Kidney epithelial cell (primary cell): ENCODE measurements around the gene KCNIP4. TPM values are rescaled to one million over a fixed set of nuclear protein-coding genes. Genes with fewer than 3 reads are reported as not detected.
"Not testable (repeated sequence)": the region's sequence is repeated elsewhere in the genome, so short reads cannot be mapped to it uniquely, and the experiment has no call there.

ENCODE experiments used
- DNase-seq: peaks from one replicate; pipeline ENCODE4 v3.0.0-alpha.2; 2010; ENCODE audit warnings: low read depth
- H3K27me3 ChIP-seq: 2 replicates; pipeline ENCODE4 v1.6.0; 2011; ENCODE audit warnings: low read length; ENCODE audit not compliant: control insufficient read depth, insufficient read depth
- H3K36me3 ChIP-seq: 2 replicates; pipeline ENCODE4 v1.5.1; 2011; ENCODE audit warnings: low read length; ENCODE audit not compliant: control insufficient read depth, insufficient read depth
- H3K4me3 ChIP-seq: 2 replicates; pipeline ENCODE4 v1.5.1; 2011; ENCODE audit warnings: low read depth, mild to moderate bottlenecking, control low read depth, low read length
- total RNA-seq: library from RNA; depleted of rRNA; stranded (reverse); fragments of >200 nt; gene quantifications from 2 replicates; pipeline ENCODE4 v1.2.3, GENCODE V29; 2015
- TF ChIP-seq, protein P1 (sequence below): IDR thresholded peaks from 2 replicates; pipeline ENCODE4 v1.5.1; 2011; ENCODE audit warnings: mild to moderate bottlenecking, moderate library complexity, low read length, control low read depth, inconsistent platforms; ENCODE audit not compliant: insufficient read depth, poor library complexity, severe bottlenecking

KCNIP4 gene
- total RNA-seq, 1 donor from 2014 or later = 5.5 TPM

- TF ChIP-seq, protein P1, sequence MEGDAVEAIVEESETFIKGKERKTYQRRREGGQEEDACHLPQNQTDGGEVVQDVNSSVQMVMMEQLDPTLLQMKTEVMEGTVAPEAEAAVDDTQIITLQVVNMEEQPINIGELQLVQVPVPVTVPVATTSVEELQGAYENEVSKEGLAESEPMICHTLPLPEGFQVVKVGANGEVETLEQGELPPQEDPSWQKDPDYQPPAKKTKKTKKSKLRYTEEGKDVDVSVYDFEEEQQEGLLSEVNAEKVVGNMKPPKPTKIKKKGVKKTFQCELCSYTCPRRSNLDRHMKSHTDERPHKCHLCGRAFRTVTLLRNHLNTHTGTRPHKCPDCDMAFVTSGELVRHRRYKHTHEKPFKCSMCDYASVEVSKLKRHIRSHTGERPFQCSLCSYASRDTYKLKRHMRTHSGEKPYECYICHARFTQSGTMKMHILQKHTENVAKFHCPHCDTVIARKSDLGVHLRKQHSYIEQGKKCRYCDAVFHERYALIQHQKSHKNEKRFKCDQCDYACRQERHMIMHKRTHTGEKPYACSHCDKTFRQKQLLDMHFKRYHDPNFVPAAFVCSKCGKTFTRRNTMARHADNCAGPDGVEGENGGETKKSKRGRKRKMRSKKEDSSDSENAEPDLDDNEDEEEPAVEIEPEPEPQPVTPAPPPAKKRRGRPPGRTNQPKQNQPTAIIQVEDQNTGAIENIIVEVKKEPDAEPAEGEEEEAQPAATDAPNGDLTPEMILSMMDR = no peak
- DNase-seq = no peak
- no peaks in the 10 kb centered on the region for H3K36me3 ChIP-seq
- no peaks in the 10 kb centered on the region for H3K27me3 ChIP-seq
- no peak overlapping the region for H3K4me3 ChIP-seq
Observed at GRCh38 chr4:21366840-21367239, 581.7 kb downstream of the KCNIP4 start.

DNA sequence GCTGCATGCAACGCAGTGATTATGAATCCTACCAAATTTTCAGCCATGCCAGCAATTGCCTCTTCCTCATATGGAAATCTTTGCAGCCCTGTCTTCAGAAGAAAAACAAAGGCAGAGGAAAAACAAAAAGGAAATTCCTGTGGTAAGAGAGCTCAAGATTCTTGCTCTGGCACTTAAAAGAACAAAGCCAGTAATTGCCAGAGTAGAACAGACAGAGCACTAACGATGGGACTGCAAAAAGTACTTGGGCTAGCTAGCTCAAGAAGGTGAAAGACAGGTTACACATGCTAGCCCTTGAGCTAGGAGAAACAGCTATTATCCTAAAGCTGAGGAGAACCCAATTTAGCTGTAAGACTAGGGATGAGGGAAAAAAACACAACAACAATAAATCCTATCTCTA is 582.3 kb downstream of the KCNIP4 start:
- DNase-seq = peak; percentile 1

GRCh38 chr4:21363701-21364100 is 584.9 kb downstream of the KCNIP4 start:
- TF ChIP-seq, protein P1 = no peak
- Histone ChIP-seq H3K4me3 (no peak overlapping the region), H3K36me3 (no peaks in the 10 kb centered on the region), H3K27me3 (no peaks in the 10 kb centered on the region)
- DNase-seq = no peak

More for the DNA sequence above, 582.3 kb downstream of the KCNIP4 start:
- no peaks in the 10 kb centered on the region for H3K36me3 ChIP-seq
- TF ChIP-seq, protein P1 = no peak
- no peaks in the 10 kb centered on the region for H3K27me3 ChIP-seq
- H3K4me3 ChIP-seq = no peak overlapping the region

DNA sequence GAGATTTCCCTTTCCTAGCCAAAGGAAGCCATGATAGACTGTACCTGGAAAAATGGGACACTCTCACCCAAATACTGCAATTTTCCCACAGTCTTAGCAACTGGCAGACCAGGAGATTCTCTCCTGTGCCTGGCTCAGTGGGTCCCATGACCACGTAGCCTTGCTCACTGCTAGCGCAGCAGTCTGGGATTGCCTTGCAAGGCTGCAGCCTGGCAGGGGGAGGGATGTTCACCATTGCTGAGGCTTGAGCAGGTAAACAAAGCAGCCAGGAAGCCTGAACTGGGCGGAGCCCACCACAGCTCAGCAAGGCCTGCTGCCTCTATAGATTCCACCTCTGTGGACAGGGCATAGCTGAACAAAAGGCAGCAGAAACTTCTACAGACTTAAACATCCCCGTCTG is 596.2 kb downstream of the KCNIP4 start:
- H3K4me3 ChIP-seq, DNase-seq, H3K36me3 ChIP-seq, H3K27me3 ChIP-seq: not testable (repeated sequence)

DNA sequence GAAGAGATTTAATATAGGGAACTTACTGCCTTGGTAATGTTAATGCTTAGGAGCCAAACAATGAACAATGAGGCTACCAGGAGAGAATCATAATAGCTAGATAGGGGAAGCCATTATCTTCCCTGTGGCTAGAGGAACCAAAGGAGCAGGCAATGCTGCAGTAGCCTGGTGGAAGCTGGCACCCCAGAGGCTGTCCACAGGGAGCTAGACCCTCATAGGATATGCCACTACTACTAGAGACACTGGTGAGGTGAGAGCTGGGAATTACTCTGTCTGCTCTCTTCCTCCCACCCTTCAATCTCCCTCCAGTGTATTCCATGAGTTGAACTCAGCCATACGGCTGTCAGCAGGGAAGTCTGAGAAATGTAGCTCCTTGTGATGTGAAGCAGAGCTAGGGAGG is 601.4 kb downstream of the KCNIP4 start:
- Histone ChIP-seq H3K4me3 (no peak overlapping the region), H3K27me3 (no peaks in the 10 kb centered on the region), H3K36me3 (no peaks in the 10 kb centered on the region)
- no peak for DNase-seq
- TF ChIP-seq, protein P1 = no peak

DNA sequence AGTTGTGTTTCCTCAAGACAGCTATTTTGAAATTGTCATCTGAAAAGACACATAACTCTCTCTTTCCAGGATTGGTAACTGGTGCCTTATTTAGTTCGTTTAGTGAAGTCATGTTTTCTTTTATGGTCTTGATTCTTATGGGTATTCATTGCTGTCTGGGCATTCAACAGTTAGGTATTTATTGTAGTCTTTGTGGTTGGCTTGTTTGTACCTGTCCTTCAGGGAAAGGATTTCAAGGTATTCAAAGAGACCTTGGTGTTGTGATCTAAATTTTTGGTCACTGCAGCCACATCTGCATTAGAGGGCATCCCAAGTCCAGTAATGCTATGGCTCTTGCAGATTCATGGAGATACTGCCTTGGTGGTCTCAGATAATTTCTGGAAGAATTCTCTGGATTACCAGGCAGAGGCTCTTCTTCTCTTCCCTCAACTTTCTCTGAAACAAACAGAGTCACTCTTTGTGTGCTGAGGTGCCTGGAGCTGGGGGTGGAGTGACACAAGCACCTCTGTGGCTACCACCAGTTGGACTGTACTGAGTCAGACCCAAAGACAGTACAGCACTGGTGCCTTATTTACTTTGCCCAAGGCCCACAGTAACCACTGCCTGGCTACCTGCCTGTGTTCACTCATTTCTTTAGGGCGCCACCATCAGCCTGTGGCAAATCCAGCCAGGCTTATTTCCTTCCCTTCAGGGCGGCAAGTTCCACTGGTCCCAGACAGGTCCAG is 620.4 kb downstream of the KCNIP4 start:
- TF ChIP-seq, protein P1 = no peak
- no peaks in the 10 kb centered on the region for H3K27me3 ChIP-seq
- H3K4me3 ChIP-seq = no peak overlapping the region
- DNase-seq = no peak
- H3K36me3 ChIP-seq = no peaks in the 10 kb centered on the region
